GM12878 (cell line): ENCODE data around the gene CSK. TPM values are rescaled to one million over a fixed set of nuclear protein-coding genes. Genes with fewer than 3 reads are reported as not detected.

ENCODE experiments used
- BACH1 ChIP-seq: fragments of 450-650 bp; IDR thresholded peaks from 2 replicates; pipeline ENCODE4 v1.6.1; 2017; ENCODE audit warnings: mild to moderate bottlenecking, borderline replicate concordance
- EP300 ChIP-seq, 2 experiments: fragments of 150-350 bp in 1 of 2; IDR thresholded peaks; 2 replicates each; pipeline ENCODE4 v1.6.1; 2011 to 2012; ENCODE audit warnings: low read depth in 2 of 2, low read length in 2 of 2, borderline replicate concordance in 1 of 2, improper control_type of control experiment in 1 of 2, inconsistent platforms in 1 of 2; ENCODE audit not compliant: control insufficient read depth in 1 of 2
- GABPA ChIP-seq: IDR thresholded peaks from 2 replicates; pipeline ENCODE4 v1.6.1; 2014; ENCODE audit warnings: antibody characterized with exemption, low read depth, mild to moderate bottlenecking, inconsistent platforms
- HDAC6 ChIP-seq: fragments of 200-600 bp; sonication (generic); IDR thresholded peaks from one replicate; pipeline ENCODE4 v1.8.0; 2017; ENCODE audit warnings: antibody characterized with exemption; ENCODE audit not compliant: unreplicated experiment
- IRF4 ChIP-seq: IDR thresholded peaks from 2 replicates; pipeline ENCODE4 v1.6.1; 2011; ENCODE audit warnings: low read depth, low read length
- MXI1 ChIP-seq: fragments of 150-350 bp; IDR thresholded peaks from 2 replicates; pipeline ENCODE4 v1.6.1; 2011; ENCODE audit warnings: low read depth, mild to moderate bottlenecking, inconsistent platforms, low read length, improper control_type of control experiment
- MYC ChIP-seq: IDR thresholded peaks from 2 replicates; pipeline ENCODE4 v1.6.1; 2011; ENCODE audit warnings: mild to moderate bottlenecking, low read length, moderate library complexity, inconsistent platforms; ENCODE audit not compliant: insufficient read depth, insufficient replicate concordance, insufficient read length, severe bottlenecking
- NFIC ChIP-seq: IDR thresholded peaks from 2 replicates; pipeline ENCODE4 v1.6.1; 2012; ENCODE audit warnings: low read depth, mild to moderate bottlenecking, inconsistent platforms, low read length, moderate library complexity
- NFXL1 ChIP-seq: fragments of 450-650 bp; IDR thresholded peaks from 2 replicates; pipeline ENCODE4 v1.6.1; 2017; ENCODE audit warnings: antibody characterized with exemption, mild to moderate bottlenecking, borderline replicate concordance
- RUNX3 ChIP-seq: IDR thresholded peaks from 2 replicates; pipeline ENCODE4 v1.6.1; 2012; ENCODE audit warnings: low read length, inconsistent platforms
- STAT3 ChIP-seq: IDR thresholded peaks from 2 replicates; pipeline ENCODE4 v1.6.1; 2011; ENCODE audit warnings: low read depth, low read length, improper control_type of control experiment
- TARDBP ChIP-seq: IDR thresholded peaks from 2 replicates; pipeline ENCODE4 v1.6.1; 2016; ENCODE audit warnings: borderline replicate concordance
- TBL1XR1 ChIP-seq: IDR thresholded peaks from 2 replicates; pipeline ENCODE4 v1.6.1; 2012; ENCODE audit warnings: low read depth, low read length, improper control_type of control experiment
- TCF3 ChIP-seq: IDR thresholded peaks from 2 replicates; pipeline ENCODE4 v1.6.1; 2012; ENCODE audit warnings: low read depth, mild to moderate bottlenecking, low read length, borderline replicate concordance; ENCODE audit not compliant: insufficient read depth
- TCF7 ChIP-seq: IDR thresholded peaks from 2 replicates; pipeline ENCODE4 v1.6.1; 2014; ENCODE audit warnings: antibody characterized with exemption, borderline replicate concordance
- USF1 ChIP-seq: IDR thresholded peaks from 2 replicates; pipeline ENCODE4 v1.6.1; 2011; ENCODE audit warnings: borderline replicate concordance, low read depth, mild to moderate bottlenecking, moderate library complexity, mixed read lengths, low read length; ENCODE audit not compliant: insufficient read depth; ENCODE audit errors: extremely low read length
- ZBED1 ChIP-seq: IDR thresholded peaks from 2 replicates; pipeline ENCODE4 v1.6.1; 2016; ENCODE audit warnings: borderline replicate concordance
- polyA plus RNA-seq, 11 experiments: library from polyadenylated mRNA; depleted of rRNA in 4 of 11; unstranded in 6 of 11; stranded (reverse) in 5 of 11; fragments of >200 nt; fragmentation: Nextera tagmentation in 4 of 11; fragmentation: Illumina TruSeq in 1 of 11; extraction: Ambion mirVana in 4 of 11; extraction: Trizol in 1 of 11; gene quantifications; 1 replicate in 1 of 11; 2 replicates in 10 of 11; pipeline versions ENCODE4 v1.2.1 to v1.2.3, GENCODE V29; 2011 to 2016; ENCODE audit warnings: inconsistent platforms in 2 of 11, missing spikeins in 2 of 11, low read depth in 1 of 11
- total RNA-seq, 4 experiments: library from RNA; depleted of rRNA in 3 of 4; stranded (reverse); fragments of >200 nt in 3 of 4; fragmentation: Illumina TruSeq in 1 of 4; extraction: Trizol in 1 of 4; gene quantifications; 2 replicates each; pipeline versions ENCODE4 v1.2.1 to v1.2.3, GENCODE V29; 2013 to 2021
- TF ChIP-seq, protein P1 (sequence below): IDR thresholded peaks from 2 replicates; pipeline ENCODE4 v1.6.1; 2011; ENCODE audit warnings: borderline replicate concordance, low read depth, mild to moderate bottlenecking, moderate library complexity, low read length; ENCODE audit not compliant: insufficient read depth, poor library complexity, severe bottlenecking
- TF ChIP-seq, protein P2 (sequence below): IDR thresholded peaks from 2 replicates; pipeline ENCODE4 v1.6.1; 2012; ENCODE audit warnings: improper control_type of control experiment, low read depth, low read length; ENCODE audit not compliant: insufficient replicate concordance
- TF ChIP-seq, protein P3 (sequence below): fragments of 450-650 bp; IDR thresholded peaks from 2 replicates; pipeline ENCODE4 v1.6.1; 2017; ENCODE audit warnings: low read depth, mild to moderate bottlenecking, moderate library complexity

The CSK gene
- total and polyA plus RNA-seq, 10 of the 15 experiments (the other 5 are each of a cell fraction or from before 2014, with no cell fraction given), result 3.4 to 327 (median 75.8) TPM

DNA sequence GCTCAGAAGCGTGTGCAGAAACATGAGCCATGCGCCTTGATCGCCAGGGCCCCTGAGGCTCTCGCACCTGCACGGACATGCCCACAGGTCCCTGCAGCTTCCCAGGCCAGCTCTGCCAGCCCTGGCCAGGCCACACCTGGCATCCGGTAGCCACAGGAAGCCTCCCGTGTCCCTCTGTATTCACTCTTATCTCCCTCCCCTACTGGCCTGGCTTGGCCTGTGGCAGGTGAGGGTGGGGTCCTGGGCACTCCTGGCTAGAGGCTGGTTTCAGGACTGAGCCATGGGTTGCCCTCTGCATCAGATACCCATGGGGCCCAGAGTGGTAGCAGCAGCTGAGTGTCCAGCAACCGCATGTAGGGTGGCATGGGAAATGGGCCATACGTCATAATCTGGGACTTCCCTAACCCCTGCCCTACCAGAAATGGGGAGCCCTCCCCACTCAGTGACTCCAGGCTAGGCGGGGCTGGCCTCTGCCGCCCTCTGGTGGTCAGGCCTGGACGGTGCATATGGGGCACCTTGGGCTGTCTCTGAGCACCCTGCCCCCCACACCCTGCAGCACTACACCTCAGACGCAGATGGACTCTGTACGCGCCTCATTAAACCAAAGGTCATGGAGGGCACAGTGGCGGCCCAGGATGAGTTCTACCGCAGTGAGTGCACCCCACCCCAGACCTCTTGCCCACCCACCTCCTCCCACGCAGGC lies 18.1 kb downstream of the CSK start (continued):
- TF ChIP-seq NFXL1 (no peak), NFIC (no peak), GABPA (no peak), RUNX3 (peak; percentile 84), MYC (no peak), IRF4 (peak; percentile 78), TCF7 (no peak), HDAC6 (no peak), BACH1 (peak; percentile 77), ZBED1 (peak; percentile 49; the same call in 1 of the 2 replicates), USF1 (no peak), STAT3 (no peak), TBL1XR1 (no peak), TARDBP (no peak), MXI1 (peak; percentile 45; the same call in 1 of the 2 replicates), TCF3 (0 out of 2 replicates have a peak, but pooled peaks have one; percentile 56), EP300 (IDR thresholded peaks at IDR 0.05; ENCODE audit: borderline replicate concordance in 1 of 2, control insufficient read depth in 1 of 2, low read depth in 2 of 2, low read length in 2 of 2) (0 out of 4 replicates have a peak, but pooled peaks of 1 of the 2 experiments have one; percentile 60)
- TF ChIP-seq, protein P1, sequence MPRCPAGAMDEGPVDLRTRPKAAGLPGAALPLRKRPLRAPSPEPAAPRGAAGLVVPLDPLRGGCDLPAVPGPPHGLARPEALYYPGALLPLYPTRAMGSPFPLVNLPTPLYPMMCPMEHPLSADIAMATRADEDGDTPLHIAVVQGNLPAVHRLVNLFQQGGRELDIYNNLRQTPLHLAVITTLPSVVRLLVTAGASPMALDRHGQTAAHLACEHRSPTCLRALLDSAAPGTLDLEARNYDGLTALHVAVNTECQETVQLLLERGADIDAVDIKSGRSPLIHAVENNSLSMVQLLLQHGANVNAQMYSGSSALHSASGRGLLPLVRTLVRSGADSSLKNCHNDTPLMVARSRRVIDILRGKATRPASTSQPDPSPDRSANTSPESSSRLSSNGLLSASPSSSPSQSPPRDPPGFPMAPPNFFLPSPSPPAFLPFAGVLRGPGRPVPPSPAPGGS, result no peak
- TF ChIP-seq, protein P2, sequence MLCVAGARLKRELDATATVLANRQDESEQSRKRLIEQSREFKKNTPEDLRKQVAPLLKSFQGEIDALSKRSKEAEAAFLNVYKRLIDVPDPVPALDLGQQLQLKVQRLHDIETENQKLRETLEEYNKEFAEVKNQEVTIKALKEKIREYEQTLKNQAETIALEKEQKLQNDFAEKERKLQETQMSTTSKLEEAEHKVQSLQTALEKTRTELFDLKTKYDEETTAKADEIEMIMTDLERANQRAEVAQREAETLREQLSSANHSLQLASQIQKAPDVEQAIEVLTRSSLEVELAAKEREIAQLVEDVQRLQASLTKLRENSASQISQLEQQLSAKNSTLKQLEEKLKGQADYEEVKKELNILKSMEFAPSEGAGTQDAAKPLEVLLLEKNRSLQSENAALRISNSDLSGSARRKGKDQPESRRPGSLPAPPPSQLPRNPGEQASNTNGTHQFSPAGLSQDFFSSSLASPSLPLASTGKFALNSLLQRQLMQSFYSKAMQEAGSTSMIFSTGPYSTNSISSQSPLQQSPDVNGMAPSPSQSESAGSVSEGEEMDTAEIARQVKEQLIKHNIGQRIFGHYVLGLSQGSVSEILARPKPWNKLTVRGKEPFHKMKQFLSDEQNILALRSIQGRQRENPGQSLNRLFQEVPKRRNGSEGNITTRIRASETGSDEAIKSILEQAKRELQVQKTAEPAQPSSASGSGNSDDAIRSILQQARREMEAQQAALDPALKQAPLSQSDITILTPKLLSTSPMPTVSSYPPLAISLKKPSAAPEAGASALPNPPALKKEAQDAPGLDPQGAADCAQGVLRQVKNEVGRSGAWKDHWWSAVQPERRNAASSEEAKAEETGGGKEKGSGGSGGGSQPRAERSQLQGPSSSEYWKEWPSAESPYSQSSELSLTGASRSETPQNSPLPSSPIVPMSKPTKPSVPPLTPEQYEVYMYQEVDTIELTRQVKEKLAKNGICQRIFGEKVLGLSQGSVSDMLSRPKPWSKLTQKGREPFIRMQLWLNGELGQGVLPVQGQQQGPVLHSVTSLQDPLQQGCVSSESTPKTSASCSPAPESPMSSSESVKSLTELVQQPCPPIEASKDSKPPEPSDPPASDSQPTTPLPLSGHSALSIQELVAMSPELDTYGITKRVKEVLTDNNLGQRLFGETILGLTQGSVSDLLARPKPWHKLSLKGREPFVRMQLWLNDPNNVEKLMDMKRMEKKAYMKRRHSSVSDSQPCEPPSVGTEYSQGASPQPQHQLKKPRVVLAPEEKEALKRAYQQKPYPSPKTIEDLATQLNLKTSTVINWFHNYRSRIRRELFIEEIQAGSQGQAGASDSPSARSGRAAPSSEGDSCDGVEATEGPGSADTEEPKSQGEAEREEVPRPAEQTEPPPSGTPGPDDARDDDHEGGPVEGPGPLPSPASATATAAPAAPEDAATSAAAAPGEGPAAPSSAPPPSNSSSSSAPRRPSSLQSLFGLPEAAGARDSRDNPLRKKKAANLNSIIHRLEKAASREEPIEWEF, result no peak
- TF ChIP-seq, protein P3, sequence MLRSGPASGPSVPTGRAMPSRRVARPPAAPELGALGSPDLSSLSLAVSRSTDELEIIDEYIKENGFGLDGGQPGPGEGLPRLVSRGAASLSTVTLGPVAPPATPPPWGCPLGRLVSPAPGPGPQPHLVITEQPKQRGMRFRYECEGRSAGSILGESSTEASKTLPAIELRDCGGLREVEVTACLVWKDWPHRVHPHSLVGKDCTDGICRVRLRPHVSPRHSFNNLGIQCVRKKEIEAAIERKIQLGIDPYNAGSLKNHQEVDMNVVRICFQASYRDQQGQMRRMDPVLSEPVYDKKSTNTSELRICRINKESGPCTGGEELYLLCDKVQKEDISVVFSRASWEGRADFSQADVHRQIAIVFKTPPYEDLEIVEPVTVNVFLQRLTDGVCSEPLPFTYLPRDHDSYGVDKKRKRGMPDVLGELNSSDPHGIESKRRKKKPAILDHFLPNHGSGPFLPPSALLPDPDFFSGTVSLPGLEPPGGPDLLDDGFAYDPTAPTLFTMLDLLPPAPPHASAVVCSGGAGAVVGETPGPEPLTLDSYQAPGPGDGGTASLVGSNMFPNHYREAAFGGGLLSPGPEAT, result peak; percentile 87
